WTC11 (cell line): Measurements from ENCODE around the gene ZEB2.

Source experiments
- ATF1 ChIP-seq: sonication (generic); formaldehyde crosslinking; IDR thresholded peaks from 2 replicates; pipeline ENCODE4 v1.8.1; 2023; ENCODE audit warnings: mild to moderate bottlenecking, moderate library complexity, missing genetic modification reagents
- GABPB1 ChIP-seq: sonication (generic); formaldehyde crosslinking; IDR thresholded peaks from 2 replicates; pipeline ENCODE4 v1.8.1; 2023; ENCODE audit warnings: mild to moderate bottlenecking, missing genetic modification reagents
- NR1H2 ChIP-seq: sonication (generic); formaldehyde crosslinking; IDR thresholded peaks from 2 replicates; pipeline ENCODE4 v1.9.0; 2021; ENCODE audit warnings: mild to moderate bottlenecking, moderate library complexity, missing genetic modification reagents
- TP53 ChIP-seq: sonication (generic); formaldehyde crosslinking; IDR thresholded peaks from 2 replicates; pipeline ENCODE4 v1.8.1; 2023; ENCODE audit warnings: mild to moderate bottlenecking, missing genetic modification reagents
- ZNF138 ChIP-seq: sonication (generic); formaldehyde crosslinking; conservative IDR thresholded peaks from 2 replicates; pipeline ENCODE4 v1.8.1; 2022; ENCODE audit warnings: mild to moderate bottlenecking, moderate library complexity, missing genetic modification reagents
- TF ChIP-seq, protein P1 (sequence below): fragments of 200-600 bp; IDR thresholded peaks from 2 replicates; pipeline ENCODE4 v1.8.0; 2022; ENCODE audit warnings: antibody characterized with exemption
- TF ChIP-seq, protein P2 (sequence below): sonication (generic); formaldehyde crosslinking; conservative IDR thresholded peaks from 2 replicates; pipeline ENCODE4 v1.8.1; 2022; ENCODE audit warnings: mild to moderate bottlenecking, missing genetic modification reagents

DNA sequence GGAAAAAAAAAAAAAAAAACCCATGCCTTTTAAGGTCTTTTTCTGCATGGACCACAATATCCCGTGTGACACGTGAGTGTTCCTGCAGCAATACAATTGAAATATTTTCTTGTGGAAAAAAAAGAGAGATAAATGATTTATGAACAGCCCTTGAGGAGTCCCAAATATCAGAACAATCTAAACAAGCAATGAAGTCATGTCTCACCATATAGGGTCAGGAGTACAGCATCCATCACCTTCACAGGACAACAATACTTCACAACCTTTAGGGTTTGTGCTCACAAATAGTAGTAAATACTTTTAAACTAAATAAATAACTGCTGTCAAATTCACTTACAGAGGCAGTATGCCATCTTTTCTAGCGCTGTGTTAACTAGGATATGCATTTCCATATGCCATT lies 87.9 kb downstream of the ZEB2 start:
- TF ChIP-seq, protein P1, sequence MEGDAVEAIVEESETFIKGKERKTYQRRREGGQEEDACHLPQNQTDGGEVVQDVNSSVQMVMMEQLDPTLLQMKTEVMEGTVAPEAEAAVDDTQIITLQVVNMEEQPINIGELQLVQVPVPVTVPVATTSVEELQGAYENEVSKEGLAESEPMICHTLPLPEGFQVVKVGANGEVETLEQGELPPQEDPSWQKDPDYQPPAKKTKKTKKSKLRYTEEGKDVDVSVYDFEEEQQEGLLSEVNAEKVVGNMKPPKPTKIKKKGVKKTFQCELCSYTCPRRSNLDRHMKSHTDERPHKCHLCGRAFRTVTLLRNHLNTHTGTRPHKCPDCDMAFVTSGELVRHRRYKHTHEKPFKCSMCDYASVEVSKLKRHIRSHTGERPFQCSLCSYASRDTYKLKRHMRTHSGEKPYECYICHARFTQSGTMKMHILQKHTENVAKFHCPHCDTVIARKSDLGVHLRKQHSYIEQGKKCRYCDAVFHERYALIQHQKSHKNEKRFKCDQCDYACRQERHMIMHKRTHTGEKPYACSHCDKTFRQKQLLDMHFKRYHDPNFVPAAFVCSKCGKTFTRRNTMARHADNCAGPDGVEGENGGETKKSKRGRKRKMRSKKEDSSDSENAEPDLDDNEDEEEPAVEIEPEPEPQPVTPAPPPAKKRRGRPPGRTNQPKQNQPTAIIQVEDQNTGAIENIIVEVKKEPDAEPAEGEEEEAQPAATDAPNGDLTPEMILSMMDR = no peak
- TF ChIP-seq, protein P2, sequence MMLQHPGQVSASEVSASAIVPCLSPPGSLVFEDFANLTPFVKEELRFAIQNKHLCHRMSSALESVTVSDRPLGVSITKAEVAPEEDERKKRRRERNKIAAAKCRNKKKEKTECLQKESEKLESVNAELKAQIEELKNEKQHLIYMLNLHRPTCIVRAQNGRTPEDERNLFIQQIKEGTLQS = no peak
- TF ChIP-seq ATF1 (CRISPR knock-in tag) = no peak
- no peak for TF ChIP-seq TP53
- no peak for TF ChIP-seq ZNF138 (CRISPR knock-in tag)
- no peak for TF ChIP-seq GABPB1 (CRISPR knock-in tag)
- no peak for TF ChIP-seq NR1H2 (CRISPR knock-in tag)
